Measurements from ENCODE around the gene CCDC157. TPM values are rescaled to one million over a fixed set of nuclear protein-coding genes. Genes with fewer than 3 reads are reported as not detected.

The CCDC157 gene
- total RNA-seq, 6 experiments from 2014 or later, result 0.54 to 2.9 (median 0.86) TPM

GRCh38 chr22:30325065-30325720 lies 31.6 kb upstream of the CCDC157 start:
- WGBS (ENCODE audit: insufficient coverage, low coverage, low lambda C conversion rate, missing lambda C conversion rate), result 44% methylated on average over 2 of the region's 5 CpGs
- peaks cover 0 to 63% (median 18%) of the 10 kb centered on the region in 4 donors for H3K4me1 ChIP-seq
- H3K27ac ChIP-seq, result peak overlapping the region in 2 of 3 donors; percentile 29 to 63

DNA sequence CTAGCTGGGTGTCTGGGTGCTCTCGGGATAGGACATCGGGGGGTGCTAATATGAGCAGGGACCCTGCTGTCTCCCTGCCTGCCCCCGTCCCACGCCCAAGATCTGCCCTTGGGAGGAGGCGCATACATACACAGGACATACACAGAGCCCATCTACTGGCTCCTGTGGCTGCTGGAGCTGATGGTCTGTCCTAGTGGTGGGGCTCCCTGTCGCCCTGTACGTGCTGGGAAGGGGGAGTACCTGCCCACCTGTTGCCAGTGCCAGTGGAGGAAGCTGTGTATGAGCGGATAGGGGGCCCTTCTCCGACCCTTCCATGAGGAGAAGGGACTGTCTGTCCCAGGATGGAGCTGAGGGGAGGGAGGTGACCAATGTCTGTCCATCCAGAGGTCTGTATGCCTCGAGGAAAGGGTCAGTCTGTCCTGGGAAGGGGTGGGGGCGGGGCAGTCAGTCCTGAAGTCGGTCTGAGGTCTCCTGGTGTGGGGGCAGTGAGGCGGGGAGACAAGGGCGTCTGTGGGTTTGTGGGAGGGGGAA lies 31.0 kb upstream of the CCDC157 start:
- Histone ChIP-seq H3K4me1 (peaks cover 0 to 57% (median 17%) of the 10 kb centered on the region in 4 donors), H3K27me3 (no peaks in the 10 kb centered on the region), H3K27ac (peak overlapping the region in 2 of 3 donors; percentile 63 to 78), H3K36me3 (peaks cover 0 to 3% (median under 1%) of the 10 kb centered on the region in 4 donors), H3K4me3 (peak overlapping the region; percentile 88 to 97 (median 95)), H3K9me3 (no peaks in the 10 kb centered on the region)
- ATAC-seq (no peak), DNase-seq (peak in 1 of 3 donors; percentile 45)
- 8% methylated on average over 4 of the region's 14 CpGs for WGBS (ENCODE audit: insufficient coverage, low coverage, low lambda C conversion rate, missing lambda C conversion rate)
- TF ChIP-seq, protein P1, sequence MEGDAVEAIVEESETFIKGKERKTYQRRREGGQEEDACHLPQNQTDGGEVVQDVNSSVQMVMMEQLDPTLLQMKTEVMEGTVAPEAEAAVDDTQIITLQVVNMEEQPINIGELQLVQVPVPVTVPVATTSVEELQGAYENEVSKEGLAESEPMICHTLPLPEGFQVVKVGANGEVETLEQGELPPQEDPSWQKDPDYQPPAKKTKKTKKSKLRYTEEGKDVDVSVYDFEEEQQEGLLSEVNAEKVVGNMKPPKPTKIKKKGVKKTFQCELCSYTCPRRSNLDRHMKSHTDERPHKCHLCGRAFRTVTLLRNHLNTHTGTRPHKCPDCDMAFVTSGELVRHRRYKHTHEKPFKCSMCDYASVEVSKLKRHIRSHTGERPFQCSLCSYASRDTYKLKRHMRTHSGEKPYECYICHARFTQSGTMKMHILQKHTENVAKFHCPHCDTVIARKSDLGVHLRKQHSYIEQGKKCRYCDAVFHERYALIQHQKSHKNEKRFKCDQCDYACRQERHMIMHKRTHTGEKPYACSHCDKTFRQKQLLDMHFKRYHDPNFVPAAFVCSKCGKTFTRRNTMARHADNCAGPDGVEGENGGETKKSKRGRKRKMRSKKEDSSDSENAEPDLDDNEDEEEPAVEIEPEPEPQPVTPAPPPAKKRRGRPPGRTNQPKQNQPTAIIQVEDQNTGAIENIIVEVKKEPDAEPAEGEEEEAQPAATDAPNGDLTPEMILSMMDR (IDR thresholded peaks at IDR 0.05), result no peak
- no peak for TF ChIP-seq POLR2A (IDR thresholded peaks at IDR 0.05)
- intact Hi-C loops (cut with DNase I), result no loop called here

More at GRCh38 chr22:30325065-30325720, 31.6 kb upstream of the CCDC157 start:
- intact Hi-C loops (cut with DNase I), result no loop called here
- TF ChIP-seq POLR2A (IDR thresholded peaks at IDR 0.05), result no peak
- TF ChIP-seq, protein P1 (IDR thresholded peaks at IDR 0.05), result no peak
- peak in 1 of 4 donors; percentile 2 for ATAC-seq
- Histone ChIP-seq H3K4me3 (peak overlapping the region; percentile 88 to 97 (median 95)), H3K36me3 (no peaks in the 10 kb centered on the region), H3K27me3 (no peaks in the 10 kb centered on the region), H3K9me3 (no peaks in the 10 kb centered on the region)
- peak in 1 of 3 donors; percentile 45 for DNase-seq

DNA sequence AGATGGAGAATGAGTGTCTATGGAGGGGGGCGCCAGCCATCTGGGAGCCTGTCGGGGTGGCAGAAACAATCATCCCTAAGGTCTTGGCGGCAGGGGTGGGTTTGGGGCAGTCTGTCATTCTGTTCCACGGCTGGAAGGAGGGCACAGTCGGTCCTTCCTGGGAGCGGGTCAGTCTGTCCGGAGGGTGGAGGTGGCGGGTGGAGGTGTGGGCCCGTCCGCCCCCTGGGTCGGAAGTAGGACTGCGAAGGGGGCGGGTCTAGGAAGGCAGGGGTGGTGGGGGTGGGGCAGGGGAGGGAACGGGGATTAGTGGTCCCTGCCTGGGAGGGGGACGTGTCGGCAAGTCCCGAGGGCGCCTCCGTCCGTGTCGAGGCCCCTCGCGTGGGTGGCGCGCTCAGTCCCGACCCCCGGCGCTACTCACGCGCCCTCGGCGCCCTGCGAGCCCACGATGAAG lies 30.5 kb upstream of the CCDC157 start:
- intact Hi-C loops (cut with DNase I), result no loop called here
- Histone ChIP-seq H3K27me3 (no peaks in the 10 kb centered on the region), H3K4me1 (peaks cover 0 to 52% (median 17%) of the 10 kb centered on the region in 4 donors), H3K9me3 (no peaks in the 10 kb centered on the region), H3K36me3 (peaks cover 0 to 7% (median 2%) of the 10 kb centered on the region in 4 donors), H3K27ac (peak overlapping the region; percentile 59 to 78 (median 63)), H3K4me3 (peak overlapping the region; percentile 88 to 97 (median 95))
- TF ChIP-seq POLR2A (IDR thresholded peaks at IDR 0.05), result no peak
- TF ChIP-seq, protein P1 (IDR thresholded peaks at IDR 0.05), result no peak
- DNase-seq (peak in 2 of 3 donors; percentile 47 to 66), ATAC-seq (peak; percentile 33 to 48 (median 41))
- WGBS (ENCODE audit: insufficient coverage, low coverage, low lambda C conversion rate, missing lambda C conversion rate), result 0% methylated on average over 7 of the region's 34 CpGs

GRCh38 chr22:30326706-30327362 lies 30.0 kb upstream of the CCDC157 start, which contains the start of gene TBC1D10A:
TBC1D10A (minus strand) TSS chr22:30326941; CDS start chr22:30326881, 60 bp downstream.
- whole genome bisulfite sequencing (ENCODE audit: insufficient coverage, low coverage, low lambda C conversion rate, missing lambda C conversion rate), result 0% methylated on average over 1 of the region's 69 CpGs
- TF ChIP-seq, protein P1 (IDR thresholded peaks at IDR 0.05), result no peak
- peak; percentile 86 for TF ChIP-seq POLR2A (IDR thresholded peaks at IDR 0.05)
- peak; percentile 90 to 94 (median 92) for ATAC-seq
- H3K4me3 ChIP-seq, result peak within 1 kb of the TSS; percentile 88 to 97 (median 95)
- H3K27me3 ChIP-seq, result no peaks in the 10 kb centered on the region
- H3K36me3 ChIP-seq, result peaks cover 0 to 8% (median 2%) of the 10 kb centered on the region in 4 donors
- peak; percentile 94 to 95 (median 95) for DNase-seq
- H3K9me3 ChIP-seq, result no peaks in the 10 kb centered on the region
- peak within 1 kb of the TSS; percentile 59 to 78 (median 63) for H3K27ac ChIP-seq
- intact Hi-C loops (cut with DNase I), result no loop called here
- H3K4me1 ChIP-seq, result peaks cover 0 to 46% (median 17%) of the 10 kb centered on the region in 4 donors

Measured in right lobe of liver (tissue), 6 donors.